Esophagus (tissue), 2 donors: ENCODE data around the gene ARHGDIA. TPM values are rescaled to one million over a fixed set of nuclear protein-coding genes. Genes with fewer than 3 reads are reported as not detected.
A peak's percentile ranks its signal among the peaks of the same experiment; 100 is the strongest.
"Not testable (repeated sequence)": the region's sequence is repeated elsewhere in the genome, so short reads cannot be mapped to it uniquely, and the experiment has no call there.

ENCODE experiments used
- H3K27ac ChIP-seq, 2 donors: one replicate each; pipeline ENCODE4 v1.5.1; 2013; ENCODE audit warnings: low read depth in 2 of 2, mild to moderate bottlenecking in 2 of 2, inconsistent platforms in 1 of 2, low read length in 1 of 2, moderate library complexity in 1 of 2
- H3K27me3 ChIP-seq, 2 donors: one replicate each; pipeline ENCODE4 v1.6.1; 2013; ENCODE audit warnings: low read length in 2 of 2, control low read depth in 1 of 2, mild to moderate bottlenecking in 1 of 2; ENCODE audit not compliant: insufficient read depth in 2 of 2, control insufficient read depth in 1 of 2
- H3K36me3 ChIP-seq, 2 donors: one replicate each; pipeline ENCODE4 v1.6.1; 2013; ENCODE audit warnings: low read length in 1 of 2; ENCODE audit not compliant: control insufficient read depth in 2 of 2, insufficient read depth in 2 of 2
- H3K4me1 ChIP-seq, 2 donors: one replicate each; pipeline ENCODE4 v1.6.1; 2013; ENCODE audit warnings: low read length in 1 of 2; ENCODE audit not compliant: control insufficient read depth in 2 of 2, insufficient read depth in 2 of 2
- H3K4me3 ChIP-seq, 2 donors: one replicate each; pipeline ENCODE4 v1.5.1; 2013; ENCODE audit warnings: low read length in 2 of 2, mild to moderate bottlenecking in 2 of 2, low read depth in 1 of 2, moderate library complexity in 1 of 2
- H3K9me3 ChIP-seq, 2 donors: one replicate each; pipeline ENCODE4 v1.6.1; 2013; ENCODE audit warnings: mild to moderate bottlenecking in 2 of 2, low read depth in 1 of 2, low read length in 1 of 2, moderate library complexity in 1 of 2; ENCODE audit not compliant: control insufficient read depth in 2 of 2, insufficient read depth in 1 of 2
- WGBS, 2 donors: extraction: QIAGEN DNeasy Blood & Tissue Kit; methylation state at CpG; one replicate each; pipeline ENCODE4 v1.1.7; 2013; 5-methylcytosine and 5-hydroxymethylcytosine counted together
- polyA plus RNA-seq, 2 donors: library from polyadenylated mRNA; stranded (reverse); fragments of 200-250 nt; gene quantifications; one replicate each; pipeline ENCODE4 v1.2.3, GENCODE V29; 2013
- donor health status: healthy with polysubstance abuse.
- donor health status: Bipolar disorder and iron deficiency.

Gene ARHGDIA
- polyA plus RNA-seq: 100 to 1,000 TPM; 201 to 209 TPM

DNA sequence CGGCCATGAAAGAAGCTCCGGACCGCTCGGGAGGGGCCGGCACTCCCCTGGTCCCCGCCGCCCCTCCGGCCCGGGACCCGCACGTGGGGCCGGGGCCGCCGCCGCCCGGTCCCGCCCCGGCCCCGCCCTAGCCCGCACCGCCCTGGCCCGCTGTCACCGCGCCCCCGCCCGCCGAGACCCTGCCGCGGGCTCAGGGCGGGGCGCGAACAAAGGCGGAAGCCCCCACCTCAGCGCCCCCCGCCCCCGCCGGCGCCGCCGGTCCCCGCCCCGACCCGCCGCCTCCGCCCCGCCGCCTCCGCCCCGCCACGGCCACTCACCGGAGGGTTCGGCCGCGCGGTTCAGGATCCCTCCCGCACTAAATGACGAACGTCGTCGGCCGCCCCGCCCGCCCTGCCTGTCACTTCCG, at the start of gene ARHGDIA:
Gene ARHGDIA, minus strand, starts transcription at position 357 of the 406 bp plus-strand sequence. CDS start 1,407 bp downstream, outside the sequence.
- peaks cover 8 to 23% of the 10 kb centered on the region in 2 donors for H3K36me3 ChIP-seq
- WGBS, 2 donors: 0 to 2% methylated on average over 32 to 64 of the region's 64 CpGs
- H3K27ac ChIP-seq: peak within 1 kb of the TSS; percentile 98
- peak within 1 kb of the TSS; percentile 81 to 95 for H3K4me3 ChIP-seq
- H3K27me3 ChIP-seq: no peaks in the 10 kb centered on the region
- H3K4me1 ChIP-seq: peaks cover 3 to 20% of the 10 kb centered on the region in 2 donors
- no peaks in the 10 kb centered on the region for H3K9me3 ChIP-seq

DNA sequence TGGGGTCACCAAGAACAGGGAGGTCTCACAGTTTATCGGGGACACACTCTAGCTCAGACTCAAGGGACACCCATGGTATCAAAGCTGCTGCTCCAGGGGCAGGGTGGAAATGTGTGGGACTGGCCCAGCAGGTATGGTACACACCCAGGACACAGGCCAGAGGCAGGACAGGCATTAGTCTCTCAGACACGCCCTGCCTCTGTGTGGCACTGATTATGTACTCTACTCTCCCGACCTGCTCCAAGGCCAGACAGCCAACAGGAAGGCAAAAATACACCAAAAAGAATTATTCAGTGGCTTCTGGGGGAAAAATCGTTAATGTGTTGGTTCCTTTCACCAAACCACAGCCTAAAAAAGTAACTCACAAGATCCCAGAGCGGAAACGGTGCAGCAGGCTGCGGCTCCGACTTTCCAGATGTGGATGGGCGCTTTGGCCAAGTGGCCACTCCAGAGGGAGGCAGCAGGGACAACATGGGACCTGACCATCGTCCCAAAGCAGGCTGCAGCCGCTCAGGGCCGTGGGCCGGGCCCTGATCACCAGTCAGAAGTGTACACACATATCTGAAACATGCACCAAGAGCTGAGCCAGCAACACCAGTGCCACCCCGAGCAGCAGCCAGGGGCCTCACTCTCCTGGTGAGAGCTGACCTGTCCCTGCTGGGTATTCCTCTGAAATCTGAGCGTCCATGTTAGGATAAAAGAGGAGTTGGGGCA, 47.9 kb upstream of the ARHGDIA start:
- Histone ChIP-seq H3K4me3 (no peak overlapping the region), H3K4me1 (peaks cover 17 to 32% of the 10 kb centered on the region in 2 donors), H3K9me3 (no peaks in the 10 kb centered on the region), H3K36me3 (peaks cover 4 to 38% of the 10 kb centered on the region in 2 donors), H3K27me3 (no peaks in the 10 kb centered on the region), H3K27ac (peak overlapping the region; percentile 90 to 95)
- 65 to 74% methylated on average over 15 of the region's 15 CpGs for WGBS, 2 donors

DNA sequence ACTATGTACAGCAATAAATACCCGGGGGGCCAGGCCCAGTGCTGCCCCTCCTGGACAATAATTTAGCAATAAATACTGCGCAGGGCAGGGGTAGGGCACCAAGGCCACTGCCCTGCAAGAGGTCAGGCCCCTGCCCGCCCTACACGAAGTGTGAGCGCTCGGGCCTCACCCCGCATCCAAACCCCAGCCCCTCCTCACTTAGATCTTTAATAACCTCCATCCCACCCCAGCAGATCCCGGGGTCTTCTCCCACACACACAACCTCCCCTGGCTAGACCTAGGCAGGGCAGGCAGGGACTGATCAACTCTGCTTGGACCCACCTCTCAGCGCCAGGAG, 47.2 kb upstream of the ARHGDIA start:
- Histone ChIP-seq H3K4me3 (peak overlapping the region in 1 of 2 donors; percentile 83), H3K27ac (peak overlapping the region; percentile 90 to 95), H3K4me1 (peaks cover 16 to 29% of the 10 kb centered on the region in 2 donors), H3K36me3 (peaks cover 4 to 45% of the 10 kb centered on the region in 2 donors)
- H3K9me3 ChIP-seq, H3K27me3 ChIP-seq: not testable (repeated sequence)
- 33% methylated on average over 9 of the region's 9 CpGs for WGBS, 2 donors

DNA sequence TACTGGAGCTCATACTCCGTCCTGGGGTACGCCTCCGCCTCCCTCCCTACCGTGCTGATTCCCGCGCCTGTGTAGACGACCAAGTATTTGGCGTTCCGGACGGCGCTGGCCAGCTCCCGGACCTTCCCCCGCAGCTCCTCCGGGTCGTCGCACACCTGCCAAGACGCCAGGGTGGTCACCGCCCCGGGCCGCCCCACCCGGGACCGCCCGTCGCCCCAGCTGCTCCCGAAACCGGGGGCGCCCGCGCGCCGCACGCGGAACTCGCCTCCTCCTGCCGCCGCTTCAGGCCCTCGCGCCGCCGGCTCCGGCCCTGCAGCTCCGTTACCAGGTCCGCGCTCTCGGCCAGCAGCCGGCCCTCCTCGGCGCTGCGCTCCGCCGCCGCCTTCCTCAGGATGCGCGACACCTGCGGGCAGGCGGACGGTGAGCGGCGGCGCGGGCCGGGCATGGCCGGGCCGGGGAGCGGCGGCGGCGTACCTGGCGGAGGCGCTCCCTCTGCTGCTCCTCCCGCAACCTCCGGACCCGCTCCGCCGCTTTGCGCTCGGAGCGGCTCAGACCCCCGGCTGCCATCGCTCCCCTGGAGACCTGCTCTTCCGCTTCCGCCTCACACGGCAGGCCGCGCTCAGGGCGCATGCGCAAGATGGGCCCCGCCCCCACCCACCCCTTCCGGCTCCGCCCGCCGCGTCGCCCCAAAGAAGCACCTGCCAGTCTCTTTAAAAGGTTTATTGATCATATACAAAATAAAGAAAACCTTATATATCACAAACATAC, 46.6 kb upstream of the ARHGDIA start, which contains the start of gene SIRT7:
Gene SIRT7, minus strand, starts transcription at position 612 of the 768 bp plus-strand sequence. Its CDS starts 45 bp downstream, at position 567.
- WGBS, 2 donors: 0 to 1% methylated on average over 68 to 94 of the region's 94 CpGs
- Histone ChIP-seq H3K4me1 (peaks cover 12 to 27% of the 10 kb centered on the region in 2 donors), H3K36me3 (peaks cover 4 to 46% of the 10 kb centered on the region in 2 donors)

DNA sequence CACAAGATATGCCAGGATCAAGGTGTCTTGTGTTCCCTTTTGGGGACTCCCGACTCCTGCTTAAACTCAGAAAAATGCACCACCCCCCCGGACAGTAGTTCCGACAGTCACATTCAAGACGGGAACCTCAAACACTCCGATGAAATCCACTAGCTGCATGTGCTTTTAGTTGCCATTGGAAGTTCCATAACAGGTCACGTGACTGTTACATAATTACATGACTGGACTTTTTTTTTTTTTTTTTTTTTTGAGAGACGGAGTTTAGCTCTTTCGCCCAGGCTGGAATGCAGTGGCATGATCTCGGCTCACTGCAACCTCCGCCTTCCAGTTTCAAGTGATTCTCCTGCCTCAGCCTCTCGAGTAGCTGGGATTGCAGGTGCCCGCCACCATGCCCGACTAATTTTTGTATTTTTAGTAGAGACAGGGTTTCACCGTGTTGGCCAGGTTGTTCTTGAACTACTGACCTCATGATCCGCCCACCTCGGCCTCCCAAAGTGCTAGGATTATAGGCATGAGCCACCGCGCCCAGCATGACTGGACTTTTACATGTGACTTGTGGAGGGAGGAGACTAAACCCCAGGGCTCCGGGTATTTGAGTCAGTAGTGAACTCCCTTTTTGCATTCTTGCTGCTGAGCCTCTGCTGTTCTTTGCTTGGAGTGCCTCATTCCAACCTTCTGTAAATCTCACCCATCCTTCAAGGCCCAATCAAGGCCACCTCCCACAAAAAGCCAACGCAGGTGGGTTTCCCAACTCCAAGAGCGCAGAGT, 45.3 kb upstream of the ARHGDIA start:
- H3K27me3 ChIP-seq: no peaks in the 10 kb centered on the region
- H3K4me3 ChIP-seq: peak overlapping the region; percentile 82 to 83
- peak overlapping the region; percentile 90 to 94 for H3K27ac ChIP-seq
- peaks cover 4 to 45% of the 10 kb centered on the region in 2 donors for H3K36me3 ChIP-seq
- 70% methylated on average over 21 of the region's 21 CpGs for WGBS, 2 donors
- H3K9me3 ChIP-seq: no peaks in the 10 kb centered on the region
- H3K4me1 ChIP-seq: peaks cover 8 to 27% of the 10 kb centered on the region in 2 donors

More for the DNA sequence above, 46.6 kb upstream of the ARHGDIA start, which contains the start of gene SIRT7:
- Histone ChIP-seq H3K9me3 (no peaks in the 10 kb centered on the region), H3K4me3 (peak within 1 kb of the TSS; percentile 82 to 83), H3K27ac (peak within 1 kb of the TSS; percentile 90 to 95), H3K27me3 (no peaks in the 10 kb centered on the region)

DNA sequence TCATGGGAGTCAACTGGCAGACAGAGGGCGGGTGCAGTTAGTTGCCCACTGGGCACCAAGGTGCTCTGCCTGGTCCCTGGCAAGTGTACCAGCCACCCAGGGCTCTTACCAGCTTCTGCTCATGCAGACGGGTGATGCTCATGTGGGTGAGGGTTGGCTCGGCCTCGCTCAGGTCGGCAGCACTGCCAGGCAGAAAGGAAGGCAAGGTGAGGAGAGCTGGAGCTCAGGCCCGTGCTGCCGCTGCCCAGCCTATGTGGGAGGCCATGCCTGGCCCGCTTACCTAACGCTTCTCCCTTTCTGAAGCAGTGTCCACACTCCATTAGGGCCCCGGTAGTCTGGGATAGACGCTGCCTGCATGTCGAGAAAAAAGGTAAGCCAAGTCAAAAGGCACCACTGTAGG, 44.2 kb upstream of the ARHGDIA start:
- no peak overlapping the region for H3K27ac ChIP-seq

DNA sequence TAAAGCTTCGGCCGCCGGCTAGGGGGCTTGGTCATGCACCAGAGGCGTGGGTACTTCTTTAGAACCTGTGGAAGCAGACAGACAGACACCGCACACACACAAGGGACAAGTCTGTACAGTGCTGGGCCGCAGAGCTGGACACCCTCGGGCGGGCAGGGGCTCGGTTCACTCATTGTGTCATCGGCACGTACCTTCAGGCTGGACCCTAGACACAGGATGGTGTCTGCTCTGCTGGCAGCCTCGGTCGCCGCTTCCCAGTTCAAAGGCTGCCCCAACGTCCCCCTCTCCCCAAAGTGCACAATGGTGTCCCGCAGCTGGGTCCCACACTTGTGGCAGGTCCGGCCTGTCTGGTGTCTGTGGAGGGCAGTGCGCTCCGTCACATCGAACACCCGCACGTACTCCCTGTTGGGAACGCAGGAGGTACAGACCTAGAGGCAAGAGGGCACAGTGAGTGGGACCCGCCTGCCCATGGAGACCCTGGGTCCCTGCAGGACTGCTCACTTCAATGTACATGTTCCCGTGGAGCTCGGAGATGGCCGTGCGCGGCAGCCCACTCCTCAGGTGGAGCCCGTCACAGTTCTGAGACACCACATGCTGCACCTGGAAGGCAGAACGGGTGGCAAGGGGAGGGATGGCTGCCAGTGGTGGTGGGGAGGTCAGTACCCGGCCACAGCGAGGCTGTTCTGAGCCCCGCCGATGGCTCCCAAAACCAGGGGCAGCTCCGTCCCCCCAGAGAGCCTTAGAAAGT, 43.1 kb upstream of the ARHGDIA start:
- H3K4me1 ChIP-seq: peaks cover 9 to 27% of the 10 kb centered on the region in 2 donors

More for the DNA sequence above, 44.2 kb upstream of the ARHGDIA start:
- peaks cover 6 to 29% of the 10 kb centered on the region in 2 donors for H3K4me1 ChIP-seq
- 85 to 91% methylated on average over 12 of the region's 12 CpGs for WGBS, 2 donors
- no peaks in the 10 kb centered on the region for H3K9me3 ChIP-seq
- H3K27me3 ChIP-seq: no peaks in the 10 kb centered on the region
- H3K36me3 ChIP-seq: peaks cover under 1 to 42% of the 10 kb centered on the region in 2 donors
- H3K4me3 ChIP-seq: no peak overlapping the region

DNA sequence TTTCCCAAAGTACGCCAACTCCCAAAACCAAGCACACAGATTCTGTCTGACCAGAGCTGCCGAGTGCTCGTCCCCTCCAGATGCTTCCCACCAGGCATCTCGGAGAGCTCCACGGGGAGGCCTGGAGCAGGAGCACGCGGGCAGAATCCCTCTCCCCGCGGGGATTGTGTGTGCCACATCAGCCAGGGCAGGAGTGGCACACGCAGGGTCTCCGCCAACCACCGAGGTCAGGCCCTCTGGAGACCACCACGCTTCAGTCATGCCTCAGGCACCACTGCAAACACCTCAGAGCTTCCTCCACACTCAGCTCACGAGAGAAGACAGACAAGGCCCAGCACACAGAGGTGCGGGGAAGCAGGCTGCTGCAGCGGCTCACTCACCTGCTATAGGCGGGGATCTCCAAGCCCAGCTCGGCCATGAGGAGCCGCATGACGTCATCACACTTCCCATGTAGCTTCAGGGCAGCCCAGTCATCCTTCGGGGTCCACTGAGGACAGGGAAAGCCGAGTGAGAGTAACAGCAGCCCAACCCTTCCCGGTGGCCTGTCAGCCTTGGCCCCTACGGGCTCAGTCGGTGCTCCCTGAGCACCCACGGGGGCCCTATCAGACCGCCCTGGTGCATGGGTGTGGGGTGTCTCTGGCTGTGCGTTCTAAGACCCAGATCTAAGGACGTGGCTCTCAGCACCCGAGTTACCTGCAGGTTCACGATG, 42.4 kb upstream of the ARHGDIA start:
- H3K27me3 ChIP-seq: no peaks in the 10 kb centered on the region
- H3K9me3 ChIP-seq: no peaks in the 10 kb centered on the region
- H3K27ac ChIP-seq: peak overlapping the region; percentile 21 to 38
- H3K4me1 ChIP-seq: peaks cover 9 to 24% of the 10 kb centered on the region in 2 donors
- 92 to 96% methylated on average over 31 of the region's 31 CpGs for WGBS, 2 donors
- no peak overlapping the region for H3K4me3 ChIP-seq
- H3K36me3 ChIP-seq: peaks cover 0 to 47% of the 10 kb centered on the region in 2 donors

More for the DNA sequence above, 43.1 kb upstream of the ARHGDIA start:
- Histone ChIP-seq H3K27me3 (no peaks in the 10 kb centered on the region), H3K27ac (peak overlapping the region in 1 of 2 donors; percentile 38), H3K36me3 (peaks cover 0 to 42% of the 10 kb centered on the region in 2 donors), H3K4me3 (no peak overlapping the region), H3K9me3 (no peaks in the 10 kb centered on the region)
- WGBS, 2 donors: 96 to 97% methylated on average over 36 of the region's 36 CpGs
